HEK293 (cell line): Measurements from ENCODE around the gene CREB5.

Experiments
- CTCF ChIA-PET: fragments of 350-600 bp; formaldehyde crosslinking; extraction: SDS; loops from one replicate; lab custom pipeline; 2021; ENCODE audit warnings: antibody characterized with exemption; lab: Yijun Ruan, JAX
- POLR2A ChIA-PET: fragments of 300-600 bp; formaldehyde crosslinking; extraction: SDS; loops from one replicate; lab custom pipeline; 2020; ENCODE audit warnings: antibody characterized with exemption, inconsistent platforms; lab: Yijun Ruan, JAX
- H3K27ac ChIP-seq: fragments of 200-500 bp; sonication (Bioruptor generic); 2 replicates; pipeline ENCODE4 v1.5.1; 2014; ENCODE audit warnings: low read depth, low read length, control low read depth, inconsistent platforms; ENCODE audit errors: extremely low read depth
- H3K36me3 ChIP-seq, 2 experiments: fragments of 200-500 bp in 1 of 2; sonication (Bioruptor generic) in 1 of 2; 1 replicate in 1 of 2; 2 replicates in 1 of 2; pipeline ENCODE4 v1.5.1; 2014 to 2017; ENCODE audit warnings: inconsistent platforms in 2 of 2, low read length in 2 of 2; ENCODE audit not compliant: control insufficient read depth in 2 of 2, insufficient read depth in 1 of 2
- H3K4me1 ChIP-seq: fragments of 200-500 bp; sonication (Bioruptor generic); 2 replicates; pipeline ENCODE4 v1.5.1; 2014; ENCODE audit warnings: mild to moderate bottlenecking, low read length, inconsistent platforms; ENCODE audit not compliant: control insufficient read depth, insufficient read depth
- H3K4me3 ChIP-seq: 2 replicates; pipeline ENCODE4 v1.5.1; 2011; ENCODE audit warnings: low read depth, mild to moderate bottlenecking, control low read depth, low read length, moderate library complexity
- H3K9me3 ChIP-seq: fragments of 200-500 bp; sonication (Bioruptor generic); 2 replicates; pipeline ENCODE4 v1.5.1; 2014; ENCODE audit warnings: low read depth, low read length, inconsistent platforms; ENCODE audit not compliant: control insufficient read depth, insufficient read depth
- BCL11A ChIP-seq: fragments of 450-650 bp; formaldehyde crosslinking; IDR thresholded peaks from 2 replicates; pipeline ENCODE4 v1.5.1; 2016; ENCODE audit warnings: low read depth, missing biosample characterization, missing genetic modification characterization
- EGR2 ChIP-seq: fragments of 450-650 bp; formaldehyde crosslinking; IDR thresholded peaks from 2 replicates; pipeline ENCODE4 v1.5.1; 2016; ENCODE audit warnings: low read depth, missing biosample characterization, missing genetic modification characterization
- HIC1 ChIP-seq: fragments of 450-650 bp; formaldehyde crosslinking; IDR thresholded peaks from 2 replicates; pipeline ENCODE4 v1.5.1; 2016; ENCODE audit warnings: missing biosample characterization, missing genetic modification characterization
- PRDM2 ChIP-seq: fragments of 450-650 bp; formaldehyde crosslinking; IDR thresholded peaks from 2 replicates; pipeline ENCODE4 v1.5.1; 2016; ENCODE audit warnings: missing biosample characterization, missing genetic modification characterization, borderline replicate concordance
- ZBTB17 ChIP-seq: fragments of 450-650 bp; formaldehyde crosslinking; IDR thresholded peaks from 2 replicates; pipeline ENCODE4 v1.5.1; 2016; ENCODE audit warnings: missing biosample characterization, missing genetic modification characterization
- ZBTB21 ChIP-seq: fragments of 450-650 bp; formaldehyde crosslinking; IDR thresholded peaks from 2 replicates; pipeline ENCODE4 v1.5.1; 2017; ENCODE audit warnings: missing biosample characterization, missing genetic modification characterization
- ZNF266 ChIP-seq: fragments of 450-650 bp; formaldehyde crosslinking; IDR thresholded peaks from 2 replicates; pipeline ENCODE4 v1.5.1; 2016; ENCODE audit warnings: missing biosample characterization, missing genetic modification characterization, low read depth
- ZNF366 ChIP-seq: fragments of 450-650 bp; formaldehyde crosslinking; conservative IDR thresholded peaks from 2 replicates; pipeline ENCODE4 v1.5.1; 2016; ENCODE audit warnings: missing biosample characterization, missing genetic modification characterization
- ZNF391 ChIP-seq: fragments of 450-650 bp; formaldehyde crosslinking; IDR thresholded peaks from 2 replicates; pipeline ENCODE4 v1.5.1; 2016; ENCODE audit warnings: low read depth, missing biosample characterization, missing genetic modification characterization, borderline replicate concordance
- ZNF398 ChIP-seq: fragments of 450-650 bp; formaldehyde crosslinking; IDR thresholded peaks from 2 replicates; pipeline ENCODE4 v1.5.1; 2017; ENCODE audit warnings: missing biosample characterization, missing genetic modification characterization
- ZNF518A ChIP-seq: fragments of 450-650 bp; formaldehyde crosslinking; conservative IDR thresholded peaks from 2 replicates; pipeline ENCODE4 v1.5.1; 2016; ENCODE audit warnings: low read depth, missing biosample characterization, missing genetic modification characterization
- ZNF555 ChIP-seq: fragments of 450-650 bp; formaldehyde crosslinking; conservative IDR thresholded peaks from 2 replicates; pipeline ENCODE4 v1.5.1; 2017; ENCODE audit warnings: missing biosample characterization, mild to moderate bottlenecking, missing genetic modification characterization, inconsistent platforms
- ZNF639 ChIP-seq: fragments of 450-650 bp; formaldehyde crosslinking; IDR thresholded peaks from 2 replicates; pipeline ENCODE4 v1.5.1; 2016; ENCODE audit warnings: missing biosample characterization, missing genetic modification characterization
- ZNF654 ChIP-seq: fragments of 450-650 bp; formaldehyde crosslinking; IDR thresholded peaks from 2 replicates; pipeline ENCODE4 v1.5.1; 2016; ENCODE audit warnings: low read depth, missing biosample characterization, missing genetic modification characterization
- ZNF660 ChIP-seq: fragments of 450-650 bp; IDR thresholded peaks from 2 replicates; pipeline ENCODE4 v1.5.1; 2018; ENCODE audit warnings: missing biosample characterization, mild to moderate bottlenecking, missing genetic modification characterization
- ZNF830 ChIP-seq: fragments of 450-650 bp; IDR thresholded peaks from 2 replicates; pipeline ENCODE4 v1.5.0; 2018; ENCODE audit warnings: missing biosample characterization, missing genetic modification characterization, low read depth, mild to moderate bottlenecking, moderate library complexity
- ZSCAN16 ChIP-seq: fragments of 450-650 bp; formaldehyde crosslinking; IDR thresholded peaks from 2 replicates; pipeline ENCODE4 v1.5.1; 2016; ENCODE audit warnings: missing biosample characterization, missing genetic modification characterization

The CREB5 gene

GRCh38 chr7:28588602-28589001 is 176.3 kb downstream of the CREB5 start (continued):
- TF ChIP-seq ZBTB21 (tag by site-specific recombination) (no peak), ZNF830 (tag by site-specific recombination) (no peak), ZNF518A (tag by site-specific recombination) (no peak), ZNF555 (no peak), ZNF398 (tag by site-specific recombination) (no peak)

DNA sequence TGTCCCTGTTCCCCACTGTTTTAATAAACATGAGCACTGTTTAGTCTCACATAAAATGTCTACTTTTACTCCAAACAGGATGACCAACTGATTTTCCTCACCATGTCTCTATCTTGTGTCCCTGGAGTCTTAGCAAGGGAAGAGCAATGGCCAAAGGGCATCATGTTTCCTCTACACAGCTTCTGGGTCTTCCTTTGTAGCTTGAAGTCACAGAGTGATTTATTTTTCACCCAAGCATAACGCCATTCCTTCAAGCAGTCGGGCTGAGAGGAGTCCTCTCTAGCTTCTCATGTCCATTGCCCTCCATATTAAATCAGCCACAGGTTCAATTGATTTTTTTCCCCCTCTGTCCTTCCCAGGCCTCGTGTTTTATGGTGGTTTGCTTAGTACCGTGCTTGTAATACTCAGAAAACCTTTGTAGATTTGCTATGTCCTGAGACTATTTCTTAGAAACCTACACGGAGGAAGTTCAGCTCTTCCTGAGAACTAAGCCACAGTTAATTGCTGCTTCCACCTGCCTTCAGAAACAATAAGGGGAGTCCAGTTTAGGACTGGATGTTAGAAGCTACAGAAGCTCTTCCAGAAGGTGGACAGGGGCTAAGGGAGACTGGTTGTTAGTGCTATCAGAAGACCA is 178.8 kb downstream of the CREB5 start:
- Histone ChIP-seq H3K4me3 (no peak overlapping the region), H3K36me3 (no peaks in the 10 kb centered on the region), H3K27ac (no peak overlapping the region), H3K4me1 (peaks cover 31% of the 10 kb centered on the region), H3K9me3 (no peaks in the 10 kb centered on the region)
- CTCF ChIA-PET, result interaction anchor here (0.9 kb wide), 1 partner anchor 24 kb away, joined by 4 read pairs; no protein-coding TSS in a partner anchor
- TF ChIP-seq BCL11A, result no peak
- no peak for TF ChIP-seq ZSCAN16 (tag by site-specific recombination)
- TF ChIP-seq ZNF654 (tag by site-specific recombination), result no peak
- TF ChIP-seq ZBTB17, result no peak
- TF ChIP-seq ZNF391 (tag by site-specific recombination), result no peak
- TF ChIP-seq ZNF660 (tag by site-specific recombination), result no peak
- no peak for TF ChIP-seq ZNF366 (tag by site-specific recombination)
- no peak for TF ChIP-seq PRDM2 (tag by site-specific recombination)
- no peak for TF ChIP-seq ZNF266 (tag by site-specific recombination)
- no peak for TF ChIP-seq ZNF639
- TF ChIP-seq EGR2 (tag by site-specific recombination), result no peak
- no peak for TF ChIP-seq HIC1 (tag by site-specific recombination)
- POLR2A ChIA-PET, result no interaction called here
